C4-2B (cell line): ENCODE data around the gene GM2A.

Experiments
- ZFX ChIP-seq: fragments of 450-650 bp; IDR thresholded peaks from 2 replicates; pipeline ENCODE4 v1.6.1; 2017
- TF ChIP-seq, protein P1 (sequence below): fragments of 450-650 bp; conservative IDR thresholded peaks from 2 replicates; pipeline ENCODE4 v1.5.1; 2017; ENCODE audit warnings: mild to moderate bottlenecking

DNA sequence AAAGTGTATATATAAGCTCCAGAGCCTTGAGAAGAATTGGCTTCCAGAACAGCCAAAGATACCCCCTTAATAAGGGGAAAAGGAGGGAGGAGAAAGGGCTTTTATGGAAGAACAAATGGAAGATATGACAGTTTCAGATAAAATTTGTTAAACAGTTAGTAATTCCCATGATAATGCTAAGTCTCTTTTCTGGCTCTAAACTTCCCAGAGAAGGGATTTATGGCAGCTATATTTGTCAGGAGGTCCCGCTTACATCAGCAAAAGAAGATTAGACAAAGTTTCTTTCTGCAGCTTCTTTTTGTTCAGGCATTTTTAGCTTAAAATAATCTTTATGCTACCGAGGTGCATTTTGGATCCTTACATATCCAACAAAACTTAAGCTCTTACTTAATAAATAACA is 64.9 kb downstream of the GM2A start:
- TF ChIP-seq, protein P1, sequence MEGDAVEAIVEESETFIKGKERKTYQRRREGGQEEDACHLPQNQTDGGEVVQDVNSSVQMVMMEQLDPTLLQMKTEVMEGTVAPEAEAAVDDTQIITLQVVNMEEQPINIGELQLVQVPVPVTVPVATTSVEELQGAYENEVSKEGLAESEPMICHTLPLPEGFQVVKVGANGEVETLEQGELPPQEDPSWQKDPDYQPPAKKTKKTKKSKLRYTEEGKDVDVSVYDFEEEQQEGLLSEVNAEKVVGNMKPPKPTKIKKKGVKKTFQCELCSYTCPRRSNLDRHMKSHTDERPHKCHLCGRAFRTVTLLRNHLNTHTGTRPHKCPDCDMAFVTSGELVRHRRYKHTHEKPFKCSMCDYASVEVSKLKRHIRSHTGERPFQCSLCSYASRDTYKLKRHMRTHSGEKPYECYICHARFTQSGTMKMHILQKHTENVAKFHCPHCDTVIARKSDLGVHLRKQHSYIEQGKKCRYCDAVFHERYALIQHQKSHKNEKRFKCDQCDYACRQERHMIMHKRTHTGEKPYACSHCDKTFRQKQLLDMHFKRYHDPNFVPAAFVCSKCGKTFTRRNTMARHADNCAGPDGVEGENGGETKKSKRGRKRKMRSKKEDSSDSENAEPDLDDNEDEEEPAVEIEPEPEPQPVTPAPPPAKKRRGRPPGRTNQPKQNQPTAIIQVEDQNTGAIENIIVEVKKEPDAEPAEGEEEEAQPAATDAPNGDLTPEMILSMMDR, result no peak
- TF ChIP-seq ZFX, result no peak
